GM19099 (cell line): Measurements from ENCODE around the gene SPINK1.

Source experiments
- POLR2A ChIP-seq: IDR thresholded peaks from 3 replicates; pipeline ENCODE4 v1.6.1; 2011; ENCODE audit warnings: low read depth; ENCODE audit not compliant: insufficient read length; ENCODE audit errors: extremely low read depth

The SPINK1 gene

DNA sequence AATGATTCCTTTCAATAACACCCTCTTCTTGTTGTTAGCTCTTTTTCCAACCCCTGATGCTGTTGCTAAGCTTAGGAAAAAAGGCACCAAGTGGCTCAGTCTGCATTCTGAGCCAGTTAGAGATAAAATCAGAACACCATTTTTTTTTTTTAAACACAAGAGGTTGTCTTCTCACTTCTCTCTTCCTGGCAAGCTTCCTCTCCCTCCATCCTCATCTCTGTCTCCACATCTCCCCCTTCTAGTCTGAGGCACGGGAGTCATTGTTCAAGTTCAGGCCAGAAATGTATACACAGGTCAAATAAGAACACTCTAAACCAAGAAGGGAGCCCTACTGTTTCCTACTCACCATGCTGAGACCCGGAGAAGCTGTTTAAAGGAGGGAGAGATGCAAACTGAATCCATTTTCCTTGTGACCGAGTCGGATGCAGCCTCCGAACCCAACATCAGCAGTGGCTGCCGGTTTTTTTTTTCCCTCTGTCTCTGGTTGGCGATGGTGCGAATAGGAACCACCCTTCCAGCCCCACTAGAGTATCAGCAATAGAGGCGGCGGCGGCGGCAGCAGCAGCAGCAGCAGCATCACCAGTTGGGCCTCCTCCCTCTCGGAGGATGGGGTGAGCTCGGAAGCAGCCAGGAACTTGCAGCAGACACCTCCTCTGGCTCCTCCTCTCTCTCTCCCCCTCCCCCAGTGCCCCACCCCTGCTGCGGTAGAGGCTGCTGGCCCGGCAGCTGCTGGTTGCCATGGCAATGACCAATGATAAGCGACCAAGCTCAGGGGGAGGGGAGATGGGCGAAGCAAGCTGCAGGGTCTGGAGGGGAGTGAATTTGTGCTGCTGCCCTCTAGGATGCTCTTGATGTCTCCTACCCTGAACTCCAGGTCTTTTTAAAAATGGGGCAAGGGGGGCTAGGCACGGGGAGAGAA is 49.1 kb downstream of the SPINK1 start, which contains the start of gene JAKMIP2:
TSS of gene JAKMIP2 (minus strand) at position 619 of the 919 bp plus-strand sequence. CDS start 110,922 bp downstream, outside the sequence.
- no peak for TF ChIP-seq POLR2A

DNA sequence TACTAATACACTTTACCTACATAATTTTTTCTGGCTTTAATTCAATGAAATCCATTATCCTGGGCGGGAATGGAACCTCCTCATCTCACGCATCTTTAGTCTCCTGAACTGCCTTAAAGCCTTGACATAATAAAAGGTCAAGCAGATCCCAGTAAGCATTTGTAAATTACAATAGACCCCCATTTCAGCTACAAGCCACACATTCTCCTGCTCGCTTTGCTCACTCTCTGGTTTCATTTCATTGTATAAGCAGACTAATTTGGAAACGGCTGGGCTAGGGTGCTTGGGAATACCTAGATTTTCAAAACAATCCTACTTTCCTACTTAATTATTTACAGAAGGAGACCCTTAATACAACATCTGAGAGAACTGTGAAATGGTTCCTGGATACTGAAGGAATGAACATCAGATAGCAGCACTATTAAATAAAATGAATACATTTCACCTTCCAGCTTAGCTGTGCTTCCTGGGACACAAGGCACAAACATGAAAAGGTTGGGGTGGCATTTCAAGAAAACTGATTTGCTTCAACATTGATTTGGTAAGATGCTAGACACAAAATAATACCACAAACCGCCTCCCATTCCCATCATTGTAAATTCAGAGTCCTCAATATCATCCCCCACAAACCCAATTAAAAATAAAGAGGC is 50.4 kb downstream of the SPINK1 start:
- TF ChIP-seq POLR2A, result no peak

DNA sequence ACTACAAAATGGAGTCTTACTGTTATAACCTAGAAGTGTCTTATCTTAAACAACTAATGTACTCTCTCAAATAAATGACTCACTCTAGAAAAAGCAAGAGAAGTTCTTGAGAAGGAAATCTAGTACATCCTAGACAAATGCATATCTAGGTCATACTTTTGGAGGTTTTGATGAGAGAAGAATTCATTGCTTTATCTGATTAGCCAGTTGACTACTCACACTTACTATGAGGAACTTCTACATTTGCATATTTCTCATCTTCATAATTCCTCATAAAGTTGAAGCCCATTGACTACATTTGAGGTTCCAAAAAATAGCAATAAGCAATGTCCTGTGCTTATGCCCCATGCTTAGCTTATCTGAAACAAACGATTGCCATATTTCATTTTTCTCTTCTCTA is 51.8 kb downstream of the SPINK1 start:
- no peak for TF ChIP-seq POLR2A

DNA sequence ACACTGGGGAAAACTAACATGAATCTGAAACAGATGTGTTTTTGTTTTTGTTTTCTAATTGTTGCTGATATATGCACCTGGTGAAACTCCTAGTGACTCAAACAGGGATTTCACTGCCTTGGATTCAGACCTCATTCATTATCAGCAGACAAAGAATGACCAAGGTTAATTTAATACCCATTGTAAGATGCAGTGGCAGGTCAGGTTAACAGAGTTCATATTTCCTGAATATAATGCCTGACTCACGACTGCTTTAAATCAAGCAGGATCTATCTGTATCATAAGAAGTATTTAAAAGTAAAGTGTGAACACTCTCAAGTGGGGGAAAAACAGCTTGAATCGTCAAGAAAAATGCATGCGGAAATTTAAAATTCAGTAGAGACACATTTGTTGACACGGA is 54.5 kb downstream of the SPINK1 start:
- TF ChIP-seq POLR2A, result no peak
